Trophoblast cell (in vitro differentiated cells and primary cell): Measurements from ENCODE around the gene WDR81.

ENCODE experiments used
- DNase-seq, 2 donors: peaks; one replicate each; pipeline ENCODE4 v3.0.0-alpha.2; 2016
- H2AFZ ChIP-seq: 2 replicates; pipeline ENCODE4 v1.6.1; 2013; ENCODE audit warnings: low read length, moderate library complexity, mild to moderate bottlenecking; ENCODE audit not compliant: insufficient read depth, poor library complexity
- H2AK5ac ChIP-seq: 2 replicates; pipeline ENCODE4 v1.6.1; 2013; ENCODE audit warnings: mild to moderate bottlenecking, low read length
- H2BK120ac ChIP-seq: 2 replicates; pipeline ENCODE4 v1.6.1; 2013; ENCODE audit warnings: low read length, mild to moderate bottlenecking, moderate library complexity; ENCODE audit not compliant: insufficient read depth, poor library complexity
- H2BK12ac ChIP-seq: 2 replicates; pipeline ENCODE4 v1.6.1; 2013; ENCODE audit warnings: mild to moderate bottlenecking, low read length, moderate library complexity
- H2BK5ac ChIP-seq: 2 replicates; pipeline ENCODE4 v1.6.1; 2013; ENCODE audit warnings: low read length, low read depth, moderate library complexity, mild to moderate bottlenecking; ENCODE audit not compliant: poor library complexity
- H3K14ac ChIP-seq: 2 replicates; pipeline ENCODE4 v1.6.1; 2013; ENCODE audit warnings: mild to moderate bottlenecking, low read length
- H3K18ac ChIP-seq: 2 replicates; pipeline ENCODE4 v1.6.1; 2013; ENCODE audit warnings: mild to moderate bottlenecking, low read length
- H3K23ac ChIP-seq: 2 replicates; pipeline ENCODE4 v1.6.1; 2013; ENCODE audit warnings: low read length
- H3K27ac ChIP-seq: 2 replicates; pipeline ENCODE4 v1.5.1; 2013; ENCODE audit warnings: low read depth, mild to moderate bottlenecking, inconsistent platforms, low read length, moderate library complexity
- H3K27me3 ChIP-seq: 2 replicates; pipeline ENCODE4 v1.6.1; 2013; ENCODE audit warnings: inconsistent platforms, mild to moderate bottlenecking, low read length, moderate library complexity; ENCODE audit not compliant: insufficient read depth
- H3K36me3 ChIP-seq, 2 experiments: 1 replicate in 1 of 2; 2 replicates in 1 of 2; pipeline ENCODE4 v1.6.1; 2013; ENCODE audit warnings: low read length in 2 of 2, mild to moderate bottlenecking in 2 of 2, moderate library complexity in 1 of 2; ENCODE audit not compliant: insufficient read depth in 2 of 2, control insufficient read depth in 1 of 2
- H3K4ac ChIP-seq: 2 replicates; pipeline ENCODE4 v1.6.1; 2013; ENCODE audit warnings: low read depth, mild to moderate bottlenecking, low read length, moderate library complexity
- H3K4me1 ChIP-seq, 2 experiments: 1 replicate in 1 of 2; 2 replicates in 1 of 2; pipeline ENCODE4 v1.6.1; 2013; ENCODE audit warnings: low read length in 2 of 2, mild to moderate bottlenecking in 2 of 2, moderate library complexity in 1 of 2; ENCODE audit not compliant: insufficient read depth in 2 of 2, control insufficient read depth in 1 of 2
- H3K4me2 ChIP-seq: 2 replicates; pipeline ENCODE4 v1.6.1; 2013; ENCODE audit warnings: inconsistent platforms, mild to moderate bottlenecking, low read length, moderate library complexity
- H3K4me3 ChIP-seq: 2 replicates; pipeline ENCODE4 v1.5.1; 2013; ENCODE audit warnings: mild to moderate bottlenecking, low read depth, low read length, inconsistent platforms
- H3K79me1 ChIP-seq: one replicate; pipeline ENCODE4 v1.6.1; 2013; ENCODE audit warnings: low read length
- H3K79me2 ChIP-seq: 2 replicates; pipeline ENCODE4 v1.6.1; 2013; ENCODE audit warnings: low read length, mild to moderate bottlenecking; ENCODE audit not compliant: control insufficient read depth, insufficient read depth, poor library complexity
- H3K9ac ChIP-seq: 2 replicates; pipeline ENCODE4 v1.6.1; 2013; ENCODE audit warnings: mild to moderate bottlenecking, low read length
- H3K9me3 ChIP-seq: 2 replicates; pipeline ENCODE4 v1.6.1; 2013; ENCODE audit warnings: low read depth, mild to moderate bottlenecking, control low read depth, inconsistent platforms, low read length; ENCODE audit not compliant: insufficient read depth
- H4K12ac ChIP-seq: 2 replicates; pipeline ENCODE4 v1.6.1; 2013; ENCODE audit warnings: low read depth, mild to moderate bottlenecking, low read length, moderate library complexity
- H4K8ac ChIP-seq: 2 replicates; pipeline ENCODE4 v1.6.1; 2013; ENCODE audit warnings: low read depth, mild to moderate bottlenecking, low read length, moderate library complexity
- H4K91ac ChIP-seq: one replicate; pipeline ENCODE4 v1.6.1; 2013; ENCODE audit warnings: low read depth, mild to moderate bottlenecking, low read length, moderate library complexity
- WGBS: extraction: QIAGEN DNeasy Blood & Tissue Kit; methylation state at CpG from one replicate; pipeline ENCODE4 v1.1.7; 2013; ENCODE audit warnings: missing lambda C conversion rate; ENCODE audit not compliant: insufficient read length, insufficient coverage; ENCODE audit errors: extremely low coverage; 5-methylcytosine and 5-hydroxymethylcytosine counted together

Gene WDR81

DNA sequence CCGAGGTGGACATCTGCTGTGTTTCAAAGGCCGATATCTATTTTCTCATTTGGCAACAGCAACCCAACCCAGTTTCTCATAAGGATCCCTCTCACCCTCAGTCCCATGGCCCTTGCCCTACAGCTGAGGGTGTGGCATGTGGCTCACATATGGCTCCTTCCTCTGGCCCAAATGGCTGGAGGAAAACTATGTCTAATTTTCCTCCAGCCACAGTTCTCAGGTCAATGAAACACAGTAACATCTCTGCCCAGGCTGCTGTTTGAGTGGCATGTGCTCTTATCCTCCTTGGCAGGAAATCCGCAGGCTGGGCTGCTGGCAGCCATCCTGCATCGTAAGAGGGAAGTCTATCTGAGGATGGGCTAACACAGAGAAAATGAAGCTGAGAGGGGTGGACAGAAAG lies 61.4 kb downstream of the WDR81 start:
- Histone ChIP-seq H3K14ac (no peak overlapping the region), H3K9ac (no peak overlapping the region), H3K4me2 (no peak overlapping the region), H3K23ac (no peak overlapping the region), H3K4me1 (peaks cover 9 to 14% of the 10 kb centered on the region in 2 experiments), H2AK5ac (no peak overlapping the region), H3K79me1 (peaks cover 3% of the 10 kb centered on the region), H2BK120ac (no peak overlapping the region), H2BK5ac (no peak overlapping the region), H3K27me3 (no peaks in the 10 kb centered on the region), H2BK12ac (no peak overlapping the region), H4K12ac (no peak overlapping the region), H3K27ac (no peak overlapping the region), H3K4ac (no peak overlapping the region), H3K9me3 (peaks cover 2% of the 10 kb centered on the region), H3K79me2 (no peaks in the 10 kb centered on the region), H3K4me3 (no peak overlapping the region), H3K36me3 (peaks cover 29 to 34% of the 10 kb centered on the region in 2 experiments), H3K18ac (peak overlapping the region; percentile 39), H2AFZ (peak overlapping the region; percentile 57), H4K8ac (no peak overlapping the region), H4K91ac (no peak overlapping the region)
- DNase-seq, result no peak
- WGBS, result no CpG with 5 or more reads among the region's 4 CpGs

DNA sequence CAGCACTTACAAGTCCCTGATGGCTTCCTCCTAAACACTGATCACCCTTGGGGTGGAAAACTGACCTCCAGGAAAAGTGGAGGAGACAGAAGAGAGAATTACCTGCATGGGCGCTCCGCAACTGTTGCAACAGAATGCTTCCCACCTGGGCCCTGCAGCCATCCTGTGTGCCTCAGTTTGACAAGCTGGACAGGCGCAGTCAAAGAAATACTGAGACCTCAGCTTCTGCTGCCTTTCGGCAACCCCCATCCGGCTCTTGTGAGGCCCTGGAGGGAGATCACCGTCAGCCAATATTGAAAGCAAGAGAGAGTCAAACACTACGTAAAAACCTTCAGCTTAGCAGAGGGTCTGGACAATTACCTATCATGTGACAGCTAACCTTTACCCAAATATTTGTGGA lies 62.2 kb downstream of the WDR81 start:
- H2BK5ac ChIP-seq, result no peak overlapping the region
- DNase-seq, result no peak

DNA sequence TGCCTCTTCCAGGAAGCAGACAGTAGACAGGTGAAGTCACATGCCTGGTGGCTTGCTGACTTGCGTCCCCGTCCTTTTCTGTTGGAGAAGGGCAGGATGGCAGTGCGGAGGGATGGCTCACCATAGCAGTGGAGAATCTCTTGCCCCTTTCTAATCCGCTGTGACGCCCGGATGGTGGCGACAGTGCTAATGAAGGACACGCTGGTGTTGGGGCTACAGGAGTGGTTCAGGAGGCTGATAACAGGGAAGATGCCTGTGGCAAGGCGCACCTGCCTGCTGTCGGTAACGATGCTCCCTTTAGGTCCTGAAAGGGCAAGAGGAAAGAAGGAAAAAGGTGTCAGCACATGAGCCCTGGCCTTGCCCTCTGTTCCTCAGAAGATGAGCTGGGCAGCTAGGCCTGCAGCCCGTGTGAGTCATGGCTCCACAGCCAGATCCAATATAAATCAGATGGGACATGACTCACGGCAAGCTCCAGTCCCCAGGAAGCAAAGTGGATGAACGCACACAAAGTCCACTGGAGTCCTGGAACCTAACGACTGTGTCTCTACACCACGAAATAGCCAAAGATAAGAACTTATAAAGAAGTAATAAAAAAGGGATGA lies 62.9 kb downstream of the WDR81 start:
- Histone ChIP-seq H3K36me3 (peaks cover 18 to 22% of the 10 kb centered on the region in 2 experiments), H3K18ac (no peak overlapping the region), H2BK12ac (peak overlapping the region; percentile 10), H4K8ac (no peak overlapping the region), H3K14ac (peak overlapping the region; percentile 1), H2AFZ (no peak overlapping the region), H3K27me3 (no peaks in the 10 kb centered on the region), H3K9ac (no peak overlapping the region), H3K4me3 (no peak overlapping the region), H3K79me2 (peaks cover 2% of the 10 kb centered on the region), H3K4me2 (no peak overlapping the region), H2BK120ac (no peak overlapping the region), H3K4ac (no peak overlapping the region), H3K79me1 (peaks cover 7% of the 10 kb centered on the region), H2BK5ac (peak overlapping the region; percentile 0), H3K9me3 (peaks cover 2% of the 10 kb centered on the region), H4K91ac (peak overlapping the region; percentile 15), H3K23ac (no peak overlapping the region), H4K12ac (no peak overlapping the region), H2AK5ac (peak overlapping the region; percentile 28), H3K4me1 (peaks cover 12 to 17% of the 10 kb centered on the region in 2 experiments), H3K27ac (peak overlapping the region; percentile 45)
- peak; percentile 44 to 56 for DNase-seq
- WGBS, result no CpG with 5 or more reads among the region's 16 CpGs

More for the DNA sequence above, 62.2 kb downstream of the WDR81 start:
- Histone ChIP-seq H3K23ac (no peak overlapping the region), H3K18ac (no peak overlapping the region), H2AK5ac (no peak overlapping the region), H2BK120ac (no peak overlapping the region), H4K8ac (no peak overlapping the region), H3K9me3 (peaks cover 2% of the 10 kb centered on the region), H3K79me1 (peaks cover 3% of the 10 kb centered on the region), H3K27me3 (no peaks in the 10 kb centered on the region), H4K12ac (no peak overlapping the region), H2BK12ac (no peak overlapping the region), H3K4me1 (peaks cover 9 to 14% of the 10 kb centered on the region in 2 experiments), H3K4me3 (no peak overlapping the region), H3K79me2 (no peaks in the 10 kb centered on the region), H4K91ac (no peak overlapping the region), H3K4ac (no peak overlapping the region), H3K4me2 (no peak overlapping the region), H3K27ac (no peak overlapping the region), H2AFZ (no peak overlapping the region), H3K14ac (no peak overlapping the region), H3K36me3 (peaks cover 24 to 29% of the 10 kb centered on the region in 2 experiments), H3K9ac (no peak overlapping the region)
- WGBS, result no CpG with 5 or more reads among the region's 7 CpGs
